Lower lobe of right lung (tissue), 2 donors: ENCODE data around the gene LHX3. TPM values are rescaled to one million over a fixed set of nuclear protein-coding genes. Genes with fewer than 3 reads are reported as not detected.

ENCODE experiments used
- ATAC-seq, 2 donors: fragments of 200-7000 bp; cut with Tn5 transposase; one replicate each; pipeline ENCODE4 v1.9.1; 2020 to 2022; ENCODE audit warnings: mild to moderate bottlenecking in 2 of 2, moderate library complexity in 2 of 2
- DNase-seq: peaks from one replicate; pipeline ENCODE4 v3.0.0-alpha.2; 2020
- H3K27ac ChIP-seq: fragments of 200-600 bp; one replicate; pipeline ENCODE4 v1.8.0; 2022
- H3K27me3 ChIP-seq: fragments of 200-600 bp; one replicate; pipeline ENCODE4 v1.8.0; 2022; ENCODE audit warnings: low read depth
- H3K36me3 ChIP-seq: fragments of 200-600 bp; one replicate; pipeline ENCODE4 v1.8.0; 2022; ENCODE audit warnings: mild to moderate bottlenecking
- H3K4me1 ChIP-seq: fragments of 200-600 bp; one replicate; pipeline ENCODE4 v1.8.0; 2022
- H3K4me3 ChIP-seq: fragments of 200-600 bp; one replicate; pipeline ENCODE4 v1.8.0; 2022; ENCODE audit warnings: mild to moderate bottlenecking
- H3K9me3 ChIP-seq: fragments of 200-600 bp; one replicate; pipeline ENCODE4 v1.8.0; 2022
- intact Hi-C: fragments of 100-400 bp; cut with DNase I; formaldehyde crosslinking; loops from one replicate; pipeline ENCODE4 v1.11.0; 2022
- total RNA-seq: library from RNA; stranded (reverse); fragmentation: NEBNext Ultra II Directional; extraction: Animal tissue kit (Norgen Biotek cat#: 25700); gene quantifications from one replicate; pipeline ENCODE4 v1.2.1, GENCODE V29; 2021
- TF ChIP-seq, protein P1 (sequence below): fragments of 200-600 bp; IDR thresholded peaks from one replicate; pipeline ENCODE4 v1.8.0; 2022; ENCODE audit warnings: antibody characterized with exemption, mild to moderate bottlenecking
- donor health status: DM: no; HTN: yes; CAD: no; lungs with severe emphysema.

Gene LHX3
- total RNA-seq, 1 donor from 2014 or later: not detected

DNA sequence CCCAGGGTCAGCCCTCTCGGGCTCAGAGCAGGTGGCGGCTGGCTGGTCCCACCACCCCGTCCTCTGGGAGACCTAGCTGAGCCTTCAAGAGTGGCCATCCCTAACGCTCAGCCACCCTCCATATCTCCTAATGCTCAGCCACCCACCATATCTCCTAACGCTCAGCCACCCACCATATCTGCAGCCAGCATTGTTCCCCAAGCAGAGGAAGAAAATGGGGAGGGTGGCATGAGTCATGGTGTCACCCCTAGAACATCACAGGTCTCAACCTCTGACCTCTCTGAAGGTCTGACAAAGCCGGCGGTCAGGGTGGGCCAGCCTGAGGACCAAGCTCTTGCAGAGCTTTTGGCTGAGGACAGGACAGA is 14.7 kb downstream of the LHX3 start:
- TF ChIP-seq, protein P1, sequence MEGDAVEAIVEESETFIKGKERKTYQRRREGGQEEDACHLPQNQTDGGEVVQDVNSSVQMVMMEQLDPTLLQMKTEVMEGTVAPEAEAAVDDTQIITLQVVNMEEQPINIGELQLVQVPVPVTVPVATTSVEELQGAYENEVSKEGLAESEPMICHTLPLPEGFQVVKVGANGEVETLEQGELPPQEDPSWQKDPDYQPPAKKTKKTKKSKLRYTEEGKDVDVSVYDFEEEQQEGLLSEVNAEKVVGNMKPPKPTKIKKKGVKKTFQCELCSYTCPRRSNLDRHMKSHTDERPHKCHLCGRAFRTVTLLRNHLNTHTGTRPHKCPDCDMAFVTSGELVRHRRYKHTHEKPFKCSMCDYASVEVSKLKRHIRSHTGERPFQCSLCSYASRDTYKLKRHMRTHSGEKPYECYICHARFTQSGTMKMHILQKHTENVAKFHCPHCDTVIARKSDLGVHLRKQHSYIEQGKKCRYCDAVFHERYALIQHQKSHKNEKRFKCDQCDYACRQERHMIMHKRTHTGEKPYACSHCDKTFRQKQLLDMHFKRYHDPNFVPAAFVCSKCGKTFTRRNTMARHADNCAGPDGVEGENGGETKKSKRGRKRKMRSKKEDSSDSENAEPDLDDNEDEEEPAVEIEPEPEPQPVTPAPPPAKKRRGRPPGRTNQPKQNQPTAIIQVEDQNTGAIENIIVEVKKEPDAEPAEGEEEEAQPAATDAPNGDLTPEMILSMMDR: no peak
- H3K27me3 ChIP-seq: peaks cover 92% of the 10 kb centered on the region
- H3K4me3 ChIP-seq: no peak overlapping the region

GRCh38 chr9:136189394-136190236 is 15.3 kb downstream of the LHX3 start:
- DNase-seq (no peak), ATAC-seq (no peak)
- TF ChIP-seq, protein P1: no peak
- Histone ChIP-seq H3K9me3 (no peaks in the 10 kb centered on the region), H3K4me1 (no peaks in the 10 kb centered on the region), H3K27ac (no peak overlapping the region), H3K36me3 (no peaks in the 10 kb centered on the region), H3K4me3 (no peak overlapping the region), H3K27me3 (peaks cover 92% of the 10 kb centered on the region)
- intact Hi-C loops: no loop called here

More for the DNA sequence above, 14.7 kb downstream of the LHX3 start:
- Histone ChIP-seq H3K9me3 (no peaks in the 10 kb centered on the region), H3K36me3 (no peaks in the 10 kb centered on the region), H3K4me1 (no peaks in the 10 kb centered on the region), H3K27ac (no peak overlapping the region)
- intact Hi-C loops: no loop called here
- ATAC-seq (no peak), DNase-seq (no peak)

DNA sequence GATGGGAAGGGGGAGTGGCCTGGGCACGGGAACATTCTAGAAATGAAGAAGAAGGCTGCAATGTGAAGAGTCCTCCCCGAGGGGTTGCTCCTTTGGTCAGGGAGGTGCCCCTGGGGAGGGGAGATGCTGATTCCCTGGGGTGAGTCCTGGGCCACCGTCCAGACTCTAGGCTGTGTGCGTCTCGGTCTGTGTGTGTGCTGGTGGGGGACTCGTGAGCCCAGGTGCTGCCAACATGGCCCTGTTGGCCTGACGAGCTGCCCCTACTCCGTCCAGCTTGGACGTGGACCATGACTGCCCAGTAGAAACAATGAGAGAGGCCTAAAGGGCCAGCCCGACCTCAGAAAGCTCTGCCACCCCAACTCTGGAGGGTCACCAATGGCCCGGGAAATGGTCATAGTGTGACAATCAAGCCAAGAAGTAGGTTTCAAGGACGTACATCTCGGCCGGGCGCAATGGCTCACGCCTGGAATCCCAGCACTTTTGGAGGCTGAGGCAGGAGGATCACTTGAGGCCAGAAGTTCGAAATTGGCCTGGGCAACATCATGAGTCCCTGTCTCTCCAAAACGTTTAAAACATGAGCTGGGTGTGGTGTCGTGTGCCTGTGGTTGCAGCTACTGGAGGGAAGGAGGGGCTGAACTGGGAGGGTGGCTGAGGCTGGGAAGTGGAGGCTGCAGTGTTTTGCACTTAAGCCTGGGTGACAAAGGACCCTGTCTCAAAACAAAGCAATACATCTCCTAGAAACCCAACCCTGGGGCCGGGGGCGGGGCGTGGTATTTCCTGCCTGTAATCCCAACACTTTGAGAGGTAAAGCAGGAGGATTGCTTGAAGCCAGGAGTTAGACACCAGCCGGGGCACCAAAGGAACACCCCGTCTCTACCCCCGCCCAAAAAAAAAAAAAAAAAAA is 17.0 kb downstream of the LHX3 start:
- H3K36me3 ChIP-seq: no peaks in the 10 kb centered on the region
- no peak overlapping the region for H3K4me3 ChIP-seq
- DNase-seq (no peak), ATAC-seq (no peak)
- no peak overlapping the region for H3K27ac ChIP-seq
- intact Hi-C loops: no loop called here
- TF ChIP-seq, protein P1: no peak
- H3K27me3 ChIP-seq: peaks cover 90% of the 10 kb centered on the region
- H3K4me1 ChIP-seq: no peaks in the 10 kb centered on the region
- H3K9me3 ChIP-seq: no peaks in the 10 kb centered on the region

GRCh38 chr9:136187197-136187596 is 17.7 kb downstream of the LHX3 start:
- TF ChIP-seq, protein P1: no peak
- H3K4me3 ChIP-seq: no peak overlapping the region
- H3K9me3 ChIP-seq: no peaks in the 10 kb centered on the region
- DNase-seq (no peak), ATAC-seq (no peak)
- no peaks in the 10 kb centered on the region for H3K4me1 ChIP-seq
- H3K36me3 ChIP-seq: no peaks in the 10 kb centered on the region
- intact Hi-C loops: no loop called here
- no peak overlapping the region for H3K27ac ChIP-seq
- H3K27me3 ChIP-seq: peaks cover 90% of the 10 kb centered on the region

- H3K27ac ChIP-seq: no peak overlapping the region
- no peaks in the 10 kb centered on the region for H3K4me1 ChIP-seq
- no peaks in the 10 kb centered on the region for H3K36me3 ChIP-seq
- no peak overlapping the region for H3K4me3 ChIP-seq
- TF ChIP-seq, protein P1: no peak
- H3K27me3 ChIP-seq: peaks cover 83% of the 10 kb centered on the region
- H3K9me3 ChIP-seq: no peaks in the 10 kb centered on the region
- ATAC-seq: no peak
- no peak for DNase-seq
- intact Hi-C loops: no loop called here
These were observed 18.5 kb downstream of the LHX3 start for GRCh38 chr9:136186386-136186785.
